GM18519 (cell line): Measurements from ENCODE around the gene HTRA1.

Experiments used
- ATAC-seq: cut with Tn5 transposase; IDR thresholded peaks from one replicate; pipeline ENCODE4 v1.9.1; 2021; ENCODE audit warnings: mild to moderate bottlenecking, moderate library complexity; ENCODE audit not compliant: unreplicated experiment, low FRiP score

HTRA1 gene

DNA sequence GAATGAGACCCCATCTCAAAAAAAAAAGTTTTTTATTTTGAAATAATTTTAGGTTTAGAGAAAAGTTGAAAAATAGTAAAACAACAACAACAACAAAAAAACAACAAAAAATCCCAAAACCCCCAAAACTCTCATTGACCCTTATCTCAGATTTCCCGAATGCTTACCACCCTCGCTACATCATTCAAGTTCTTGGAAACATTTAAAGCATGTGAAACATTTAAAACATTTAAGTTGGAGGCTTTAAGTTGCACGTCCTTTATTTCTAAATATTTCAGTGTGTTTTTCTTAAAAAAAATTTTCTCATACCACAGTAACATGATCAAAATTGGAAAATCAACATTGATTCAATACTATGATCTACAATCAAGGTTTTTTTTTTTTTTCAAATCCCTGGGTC lies 7.3 kb upstream of the HTRA1 start:
- no peak for ATAC-seq

DNA sequence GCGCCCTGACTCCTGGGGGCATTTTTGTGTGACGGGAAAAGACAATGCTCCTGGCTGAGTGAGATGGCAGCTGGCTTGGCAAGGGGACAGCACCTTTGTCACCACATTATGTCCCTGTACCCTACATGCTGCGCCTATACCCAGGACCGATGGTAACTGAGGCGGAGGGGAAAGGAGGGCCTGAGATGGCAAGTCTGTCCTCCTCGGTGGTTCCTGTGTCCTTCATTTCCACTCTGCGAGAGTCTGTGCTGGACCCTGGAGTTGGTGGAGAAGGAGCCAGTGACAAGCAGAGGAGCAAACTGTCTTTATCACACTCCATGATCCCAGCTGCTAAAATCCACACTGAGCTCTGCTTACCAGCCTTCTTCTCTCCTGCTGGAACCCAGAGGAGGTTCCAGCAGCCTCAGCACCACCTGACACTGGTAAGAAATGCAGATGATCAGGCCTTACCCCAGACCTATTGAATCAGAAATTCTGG lies 6.7 kb upstream of the HTRA1 start, which contains the start of gene ARMS2:
TSS of gene ARMS2 (plus strand) at position 51 of the 478 bp plus-strand sequence. CDS start at position 126, 75 bp downstream.
- no peak for ATAC-seq

DNA sequence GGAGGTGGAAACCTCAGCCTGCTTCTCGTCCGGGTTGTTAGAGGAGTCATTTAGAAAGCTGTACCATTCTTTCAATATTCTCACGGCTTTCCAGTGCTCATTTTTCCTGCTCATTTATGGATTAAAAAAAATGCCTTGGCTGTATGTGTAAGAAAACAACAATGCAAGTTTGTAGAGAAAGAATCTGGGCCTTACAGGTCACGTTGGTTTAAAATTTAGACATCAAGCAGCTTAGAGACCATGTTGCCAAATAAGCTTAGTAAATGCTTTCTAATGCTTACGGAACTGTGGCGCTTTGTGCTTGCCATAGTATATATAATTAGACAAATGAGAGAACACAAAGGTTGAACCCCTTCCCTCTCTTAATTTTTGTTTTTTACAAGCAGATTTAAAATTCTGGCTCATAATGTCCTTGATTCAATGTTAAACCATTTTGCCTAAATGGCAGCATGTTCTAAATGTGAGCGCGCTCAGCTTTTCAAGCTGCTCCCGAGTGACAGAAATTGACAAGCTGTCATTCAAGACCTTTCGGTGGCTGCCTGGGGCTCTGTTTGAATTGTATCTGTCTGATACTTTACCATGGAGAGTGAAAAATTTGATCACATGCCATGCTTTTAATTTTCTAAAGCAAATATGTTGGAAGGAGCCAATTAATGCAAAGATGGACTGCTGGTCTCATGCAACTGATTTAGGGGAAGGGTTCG lies 5.8 kb upstream of the HTRA1 start:
- ATAC-seq: no peak

DNA sequence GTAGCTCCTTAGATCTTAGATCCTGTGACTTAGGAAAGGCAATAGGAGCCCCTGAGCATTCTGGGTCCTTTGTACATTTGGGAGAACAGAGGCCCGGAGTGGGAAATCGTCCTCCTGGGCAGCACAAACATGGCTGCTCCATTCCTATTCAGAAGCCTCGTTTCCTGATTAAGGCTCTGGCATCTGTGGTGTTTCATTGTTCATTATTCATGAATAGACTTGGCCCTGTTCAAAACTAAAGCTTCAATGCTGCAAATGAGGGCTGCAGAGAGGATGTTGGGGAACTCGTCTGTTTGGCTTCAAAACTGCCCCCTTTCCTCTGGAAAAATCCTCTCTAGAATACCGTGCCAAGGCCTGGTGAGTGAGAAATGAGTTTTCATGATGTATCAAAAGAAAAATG lies 3.4 kb upstream of the HTRA1 start:
- ATAC-seq: no peak

DNA sequence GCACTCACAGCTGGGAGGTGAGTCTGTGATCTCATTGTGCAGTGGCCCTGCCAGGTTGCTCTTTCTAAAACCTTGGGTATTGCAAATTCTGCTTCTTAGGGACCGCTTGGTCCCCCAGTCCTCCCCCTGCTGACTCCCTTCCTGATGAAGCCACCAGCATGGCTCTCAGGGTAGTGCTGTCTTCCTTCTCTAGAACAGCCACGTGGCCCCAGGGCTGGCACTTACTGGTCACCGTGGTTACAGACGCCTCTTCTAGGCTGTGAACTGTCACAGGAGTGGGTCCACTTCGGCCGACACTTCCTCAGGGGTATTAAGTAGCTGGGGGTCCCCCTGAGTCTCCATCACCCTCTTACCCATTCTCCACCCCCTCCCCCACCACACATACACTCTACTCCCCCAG lies 2.7 kb upstream of the HTRA1 start:
- no peak for ATAC-seq

DNA sequence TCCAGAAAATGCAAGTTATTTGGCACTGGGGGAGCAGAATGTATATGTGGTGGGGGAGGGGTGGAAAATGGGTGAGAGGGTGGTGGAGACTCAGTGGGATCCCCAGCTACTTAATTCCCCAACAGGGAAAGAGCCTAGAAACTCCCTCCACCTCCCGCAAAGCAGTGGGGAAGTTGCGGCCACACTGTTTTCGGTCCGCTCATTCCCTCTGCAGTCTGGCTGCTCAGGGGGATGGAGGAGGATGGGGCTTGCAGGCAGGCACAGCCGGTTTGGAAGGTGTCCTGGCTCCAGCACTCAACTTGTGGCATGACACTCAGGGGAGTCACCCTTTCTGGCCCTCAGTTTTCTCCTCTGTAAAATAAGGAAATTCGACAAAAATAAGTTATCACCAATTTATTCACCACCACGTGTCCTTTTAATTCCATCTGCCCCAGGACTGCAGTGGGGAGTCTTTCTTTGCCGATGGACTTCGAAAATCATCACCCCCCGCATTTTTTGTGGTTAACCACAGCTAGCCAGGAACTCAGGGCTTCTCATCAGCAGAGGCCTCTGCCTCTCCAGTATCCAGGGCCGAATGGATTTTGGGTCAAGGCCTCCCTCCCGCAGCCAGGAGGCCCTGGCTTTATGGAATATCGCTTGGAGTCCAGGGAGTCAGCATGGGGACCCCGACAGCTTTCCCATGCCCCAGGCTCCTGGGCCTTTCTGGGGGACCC lies 1.6 kb upstream of the HTRA1 start:
- no peak for ATAC-seq

DNA sequence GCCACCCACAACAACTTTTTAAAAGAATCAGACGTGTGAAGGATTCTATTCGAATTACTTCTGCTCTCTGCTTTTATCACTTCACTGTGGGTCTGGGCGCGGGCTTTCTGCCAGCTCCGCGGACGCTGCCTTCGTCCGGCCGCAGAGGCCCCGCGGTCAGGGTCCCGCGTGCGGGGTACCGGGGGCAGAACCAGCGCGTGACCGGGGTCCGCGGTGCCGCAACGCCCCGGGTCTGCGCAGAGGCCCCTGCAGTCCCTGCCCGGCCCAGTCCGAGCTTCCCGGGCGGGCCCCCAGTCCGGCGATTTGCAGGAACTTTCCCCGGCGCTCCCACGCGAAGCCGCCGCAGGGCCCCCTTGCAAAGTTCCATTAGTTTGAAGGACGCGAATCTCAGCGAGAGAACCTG lies 461 bp upstream of the HTRA1 start:
- no peak for ATAC-seq

DNA sequence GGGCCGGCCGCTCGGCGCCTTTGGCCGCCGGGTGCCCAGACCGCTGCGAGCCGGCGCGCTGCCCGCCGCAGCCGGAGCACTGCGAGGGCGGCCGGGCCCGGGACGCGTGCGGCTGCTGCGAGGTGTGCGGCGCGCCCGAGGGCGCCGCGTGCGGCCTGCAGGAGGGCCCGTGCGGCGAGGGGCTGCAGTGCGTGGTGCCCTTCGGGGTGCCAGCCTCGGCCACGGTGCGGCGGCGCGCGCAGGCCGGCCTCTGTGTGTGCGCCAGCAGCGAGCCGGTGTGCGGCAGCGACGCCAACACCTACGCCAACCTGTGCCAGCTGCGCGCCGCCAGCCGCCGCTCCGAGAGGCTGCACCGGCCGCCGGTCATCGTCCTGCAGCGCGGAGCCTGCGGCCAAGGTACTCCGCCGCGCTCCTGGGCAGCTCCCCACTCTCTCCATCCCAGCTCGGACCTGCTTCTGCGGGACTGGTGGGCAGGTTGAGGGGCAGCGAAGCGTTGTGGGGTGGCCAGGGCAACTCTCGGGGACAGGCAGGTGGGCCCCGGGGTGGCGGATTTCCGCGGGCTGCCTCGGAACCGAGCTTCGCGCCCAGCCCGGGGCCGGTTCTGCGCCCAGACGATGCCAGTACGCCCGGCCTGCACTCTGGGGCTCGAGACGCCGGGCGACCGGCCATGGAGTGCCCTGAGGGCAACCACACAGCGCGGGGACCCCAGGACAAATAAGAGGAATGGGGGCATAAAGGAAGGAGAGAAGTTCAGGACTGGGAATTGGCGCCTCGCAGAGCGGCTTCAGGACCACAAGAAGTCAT lies 578 bp downstream of the HTRA1 start:
- no peak for ATAC-seq

DNA sequence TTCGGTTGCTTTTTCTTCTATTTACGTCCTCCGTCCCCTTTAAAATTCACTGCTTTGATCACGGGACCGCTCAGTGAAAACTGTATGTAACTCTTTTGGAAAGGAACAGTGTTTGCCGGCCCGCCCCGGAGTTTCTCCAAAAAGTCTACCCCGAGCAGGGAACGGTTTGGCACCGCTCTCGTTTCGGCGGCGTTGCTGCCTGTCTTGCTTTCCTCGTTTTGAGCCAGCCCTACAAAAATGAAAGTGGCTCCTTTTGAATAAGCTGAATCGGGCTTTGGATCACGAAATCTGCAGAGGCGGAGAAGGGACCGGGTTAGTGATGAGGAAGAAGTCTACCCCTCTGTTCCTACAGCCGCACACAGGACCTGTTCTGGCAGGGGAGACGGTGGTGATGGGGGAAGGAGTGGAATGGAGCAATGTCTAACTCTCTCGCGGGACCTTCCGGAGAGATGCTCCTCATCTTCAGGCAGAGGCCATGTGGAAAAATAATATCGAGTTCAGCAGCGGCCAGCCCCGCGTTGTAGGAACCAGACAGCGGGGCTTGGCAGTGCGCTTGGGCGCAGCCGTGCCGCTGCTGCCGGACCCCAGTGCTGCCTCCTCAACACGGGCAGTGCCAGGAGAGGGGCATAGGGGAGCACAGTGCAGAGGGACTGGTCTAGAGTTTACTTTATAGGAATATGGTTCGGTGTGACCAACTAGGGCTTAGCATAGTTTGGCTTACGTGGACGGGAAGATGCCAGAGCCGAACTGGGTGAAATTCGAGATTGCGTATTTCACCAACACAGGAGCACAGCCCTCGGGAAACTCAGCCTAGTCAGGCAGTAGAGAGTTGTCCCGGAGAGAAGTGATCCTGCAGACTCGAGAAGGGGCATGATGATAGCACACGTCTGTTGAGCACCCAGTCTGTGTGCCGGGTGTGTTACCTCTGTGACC lies 1.4 kb downstream of the HTRA1 start:
- ATAC-seq: no peak

DNA sequence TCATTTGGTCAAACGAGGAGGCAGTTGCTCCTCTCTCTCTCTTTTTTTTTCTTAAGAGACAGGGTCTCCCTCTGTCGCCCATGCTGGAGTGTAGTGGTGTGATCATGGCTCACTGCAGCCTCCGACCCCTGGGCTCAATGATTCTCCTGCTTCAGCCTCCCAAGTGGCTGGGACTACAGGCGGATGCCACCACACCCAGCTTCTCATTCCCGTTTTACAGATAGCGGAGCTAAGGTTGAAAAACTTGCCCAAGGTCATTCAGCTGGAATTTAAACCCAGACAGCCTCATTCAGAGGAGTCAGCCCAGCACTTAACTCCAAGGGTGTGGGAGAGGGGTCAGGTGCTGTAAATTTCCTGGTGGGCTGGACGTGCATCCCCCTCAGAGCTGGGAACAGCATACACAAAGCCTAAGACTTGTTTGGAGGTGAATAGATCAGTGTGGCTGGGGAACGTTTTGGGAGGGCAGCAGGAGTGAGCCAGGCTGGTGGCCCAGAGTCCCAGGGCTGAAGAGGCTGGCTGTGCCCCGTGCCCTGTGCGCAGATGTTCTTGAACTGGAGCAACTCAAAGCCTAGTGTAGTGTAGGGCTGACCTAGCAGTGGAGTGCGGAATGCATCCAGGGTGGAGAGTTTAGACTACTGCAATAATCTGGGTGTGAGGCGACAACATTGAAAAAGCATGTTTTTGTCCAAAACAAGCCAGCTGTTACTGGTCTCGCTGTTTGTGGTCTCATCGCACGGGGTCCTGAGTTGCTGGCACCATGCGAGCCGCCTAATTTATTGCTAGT lies 2.3 kb downstream of the HTRA1 start:
- ATAC-seq: no peak

DNA sequence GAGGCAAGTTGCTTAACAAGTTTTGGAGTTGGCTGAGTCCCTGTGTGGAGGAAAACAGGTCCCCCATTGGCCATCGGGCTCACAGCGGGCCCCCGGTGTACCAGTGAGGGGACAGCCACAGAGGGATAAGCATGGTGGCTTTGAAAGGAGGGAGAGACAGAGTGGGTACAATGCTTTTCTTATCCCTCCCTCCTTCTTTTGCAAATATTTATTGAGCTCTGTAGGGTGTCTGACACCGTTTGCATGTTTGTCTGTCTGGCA lies 2.8 kb downstream of the HTRA1 start:
- no peak for ATAC-seq

DNA sequence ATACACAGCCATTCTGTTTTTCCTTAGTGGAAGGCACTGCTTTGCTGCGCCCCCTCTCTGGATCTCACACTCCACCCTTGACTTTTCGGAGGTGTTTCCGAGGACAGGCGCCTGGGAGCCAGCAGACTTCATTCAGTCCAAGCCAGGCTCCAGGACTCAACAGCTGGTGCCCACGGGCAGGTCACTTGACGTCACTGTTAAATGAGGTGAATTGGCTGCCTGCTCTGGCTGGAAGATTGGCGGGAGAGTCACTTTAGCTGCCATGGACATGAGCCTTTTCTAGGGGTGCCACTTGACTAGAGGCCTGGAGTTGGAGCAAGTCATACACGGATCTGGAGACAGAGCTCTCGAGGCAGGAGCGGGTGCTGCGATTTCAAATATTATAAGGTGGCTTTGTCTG lies 3.2 kb downstream of the HTRA1 start:
- ATAC-seq: no peak

DNA sequence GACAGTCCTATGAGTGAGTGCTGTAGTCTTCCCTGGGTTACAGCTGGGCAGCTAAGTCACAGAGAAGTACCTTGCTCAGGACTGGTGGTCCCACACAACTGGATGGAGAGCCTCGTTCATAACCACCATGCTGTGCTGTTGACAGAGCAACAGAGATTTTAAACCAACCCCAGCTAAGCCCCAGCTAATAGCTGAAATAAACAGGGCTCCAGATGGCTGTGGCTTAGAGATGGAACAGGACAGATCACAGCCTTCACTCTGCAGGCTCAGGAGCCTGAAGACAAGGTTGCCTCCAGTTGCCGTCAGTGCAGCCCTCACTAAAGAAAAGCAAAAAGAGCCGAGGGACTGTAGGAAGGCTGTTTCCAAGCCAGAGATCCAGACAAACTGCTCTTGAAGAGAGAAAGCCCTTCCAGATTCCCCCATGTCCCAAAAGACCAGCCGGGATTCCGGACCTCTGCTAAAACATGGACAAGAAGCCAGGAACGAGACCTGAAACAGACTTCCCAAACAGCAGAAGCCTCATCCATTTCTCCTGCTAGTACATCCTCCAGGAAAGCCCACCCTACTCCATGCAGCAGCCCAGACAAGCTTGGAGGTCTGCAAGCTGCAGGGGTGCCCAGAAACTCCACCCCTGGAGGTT lies 4.2 kb downstream of the HTRA1 start:
- ATAC-seq: no peak

DNA sequence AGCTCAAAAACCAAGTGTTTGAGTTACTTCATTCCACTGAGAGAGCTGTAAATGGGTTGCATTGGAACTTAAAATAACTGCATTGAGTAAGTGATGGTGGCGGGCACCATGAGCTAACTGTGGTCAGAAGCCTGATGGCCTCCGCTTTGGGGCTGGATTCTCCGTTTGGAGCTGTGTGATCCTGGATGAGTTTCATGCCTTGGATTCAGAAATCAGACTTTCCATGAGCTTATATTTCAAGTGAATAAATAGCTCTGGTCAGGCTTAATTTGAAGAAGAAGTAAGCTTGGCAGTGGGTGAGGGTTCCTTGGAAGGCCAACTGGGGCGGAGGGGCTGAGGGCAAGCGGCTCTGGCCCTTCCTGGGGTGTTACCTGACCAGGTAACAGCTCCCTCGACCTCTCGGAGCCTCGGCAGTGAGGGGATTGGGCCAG lies 5.6 kb downstream of the HTRA1 start:
- ATAC-seq: no peak

DNA sequence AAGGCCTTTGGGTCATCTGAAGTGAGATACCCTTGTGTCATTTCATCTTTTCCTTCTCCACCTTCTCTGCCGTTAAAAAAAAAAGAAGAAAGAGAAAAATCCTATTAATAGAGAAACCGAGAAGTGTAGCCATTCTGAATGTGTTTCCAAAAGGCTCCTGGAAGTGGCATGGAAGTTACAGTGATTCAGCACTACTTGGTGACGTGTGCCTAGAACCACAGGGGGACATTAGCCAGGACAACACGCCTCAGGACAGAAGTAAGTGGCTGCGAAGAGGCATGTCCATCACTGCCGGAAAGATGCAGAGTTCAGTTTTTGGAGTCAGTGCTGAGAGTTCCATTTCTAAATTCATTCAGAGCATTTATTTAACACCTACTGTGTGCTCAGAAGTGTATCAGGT lies 6.3 kb downstream of the HTRA1 start:
- no peak for ATAC-seq

DNA sequence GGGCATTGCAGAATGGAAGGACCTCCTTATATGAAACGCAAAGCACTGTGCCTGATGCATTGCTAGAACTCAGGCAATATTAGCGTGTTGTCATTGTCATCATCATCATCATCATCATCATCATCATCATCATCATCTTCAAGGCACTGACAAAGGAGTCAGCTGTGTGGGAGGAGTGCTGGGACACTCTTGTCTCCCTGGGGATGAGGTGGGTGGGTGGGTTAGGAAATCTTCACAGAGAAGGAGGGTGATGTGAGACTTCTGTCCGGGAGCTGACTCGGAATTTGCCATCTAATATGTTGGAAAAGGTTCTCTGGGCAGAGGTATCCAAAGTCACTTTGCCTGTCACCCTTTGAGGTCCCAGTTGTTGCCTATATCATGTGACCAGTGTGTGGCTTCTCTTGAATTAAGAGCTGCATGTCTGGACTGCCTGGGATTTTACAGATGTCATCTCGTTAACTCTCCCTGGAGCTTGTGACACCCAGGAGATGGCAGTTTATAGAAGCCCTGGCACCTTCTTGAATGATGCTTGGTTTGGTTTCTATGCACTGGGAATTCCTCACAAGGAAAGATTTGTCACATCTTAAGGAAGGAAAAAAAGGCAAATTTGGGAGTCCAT lies 7.1 kb downstream of the HTRA1 start:
- no peak for ATAC-seq

DNA sequence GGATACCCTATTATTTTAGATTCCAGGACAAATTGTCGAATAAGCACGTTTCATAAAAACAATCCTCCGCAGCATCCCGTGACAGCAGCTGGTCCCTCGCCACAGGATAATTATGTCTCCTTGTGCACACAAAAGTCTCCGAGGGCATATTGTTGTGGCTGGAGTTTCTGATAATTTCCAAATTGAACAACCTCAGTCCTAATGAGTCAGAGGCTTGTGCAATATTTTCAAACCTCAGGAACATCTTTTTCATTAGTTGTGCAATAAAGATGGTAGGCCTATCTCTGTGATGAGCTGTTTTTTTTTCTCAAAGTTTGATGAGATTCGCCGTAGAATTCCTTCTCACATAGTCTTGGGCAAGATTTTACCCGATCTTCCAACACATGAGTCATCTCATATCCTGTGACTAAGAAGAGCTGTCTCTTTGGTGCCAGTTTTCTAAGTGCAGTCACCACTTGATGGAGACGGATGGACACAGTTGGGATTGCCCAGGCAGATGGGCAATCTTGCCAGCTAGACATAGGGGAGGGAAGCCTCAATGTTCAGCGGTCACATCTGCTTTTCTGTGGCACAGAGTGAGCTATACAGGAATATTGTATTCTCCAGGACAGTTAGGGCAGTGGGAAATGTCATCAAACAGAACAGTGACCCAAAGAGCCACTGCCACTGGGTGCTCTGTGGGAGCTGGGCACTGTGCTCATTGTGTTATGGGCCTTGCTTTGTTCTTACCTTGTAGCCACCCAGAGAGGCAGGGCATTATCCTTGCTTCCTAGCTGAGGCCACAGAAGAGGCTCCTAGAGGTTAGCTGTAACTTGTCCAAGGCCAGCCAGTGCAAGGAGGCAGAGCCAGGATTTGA lies 7.8 kb downstream of the HTRA1 start:
- no peak for ATAC-seq

DNA sequence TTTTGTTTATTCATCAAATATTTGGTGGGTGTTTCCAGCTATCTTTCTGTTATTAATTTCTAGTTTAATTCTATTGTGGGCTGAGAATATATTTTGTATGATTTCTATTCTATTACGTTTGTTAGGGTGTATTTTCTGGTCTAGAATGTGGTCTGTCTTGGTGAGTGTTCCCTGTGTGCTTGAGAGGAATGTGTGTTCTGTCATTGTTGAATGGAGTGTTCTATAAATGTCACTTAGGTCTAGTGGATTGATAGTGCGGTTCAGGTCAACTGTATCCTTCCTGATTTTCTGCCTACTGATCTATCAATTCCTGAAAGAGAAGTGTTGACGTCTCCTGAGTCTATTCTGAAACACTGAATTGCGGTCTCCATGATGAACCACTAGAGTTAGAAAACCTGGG lies 8.5 kb downstream of the HTRA1 start:
- ATAC-seq: no peak
